H1 (cell line): ENCODE data around the gene HKDC1. TPM values are rescaled to one million over a fixed set of nuclear protein-coding genes. Genes with fewer than 3 reads are reported as not detected.

Source experiments
- CTCF ChIA-PET: fragments of 300-600 bp; sonication (Branson Sonifier 250); formaldehyde crosslinking; loops from one replicate; lab custom pipeline; 2021; ENCODE audit not compliant: partially characterized antibody; lab: Charles Lee
- POLR2A ChIA-PET: fragments of 300-600 bp; sonication (Branson Sonifier 250); formaldehyde crosslinking; loops from one replicate; lab custom pipeline; 2021; ENCODE audit warnings: inconsistent platforms; ENCODE audit not compliant: partially characterized antibody; lab: Charles Lee
- DNase-seq, 2 experiments: peaks; one replicate each; pipeline versions ENCODE4 v3.0.0 to v3.0.0-alpha.2; 2010 to 2022; ENCODE audit warnings: low spot score in 2 of 2, low read depth in 1 of 2, mixed read lengths in 1 of 2
- FAIRE-seq: peaks from 2 replicates; lab custom pipeline; 2011; peaks lifted over from hg19 to GRCh38; lab: Jason Lieb, UNC
- H2AFZ ChIP-seq: 2 replicates; pipeline ENCODE4 v1.8.1; 2012; ENCODE audit warnings: low read length, inconsistent platforms
- H2AK5ac ChIP-seq: 2 replicates; pipeline ENCODE4 v1.6.1; 2013; ENCODE audit warnings: low read depth, low read length
- H2BK120ac ChIP-seq: replicated peaks from 2 replicates; pipeline ENCODE3; 2013; ENCODE audit warnings: low read depth, low read length, inconsistent platforms
- H2BK12ac ChIP-seq: 2 replicates; pipeline ENCODE4 v1.6.1; 2013; ENCODE audit warnings: low read depth, low read length
- H2BK15ac ChIP-seq: 2 replicates; pipeline ENCODE4 v1.6.1; 2013; ENCODE audit warnings: low read length
- H2BK20ac ChIP-seq: 2 replicates; pipeline ENCODE4 v1.6.1; 2013; ENCODE audit warnings: low read length
- H2BK5ac ChIP-seq: 2 replicates; pipeline ENCODE4 v1.6.1; 2013; ENCODE audit warnings: low read depth, low read length
- H3K14ac ChIP-seq: 2 replicates; pipeline ENCODE4 v1.6.1; 2013; ENCODE audit warnings: inconsistent platforms; ENCODE audit not compliant: insufficient read length
- H3K18ac ChIP-seq: 2 replicates; pipeline ENCODE4 v1.6.1; 2013; ENCODE audit warnings: low read length; ENCODE audit errors: extremely low read depth
- H3K23ac ChIP-seq: 2 replicates; pipeline ENCODE4 v1.6.1; 2013; ENCODE audit warnings: inconsistent platforms; ENCODE audit not compliant: insufficient read length
- H3K23me2 ChIP-seq: 2 replicates; pipeline ENCODE4 v1.6.1; 2013; ENCODE audit warnings: low read depth, low read length
- H3K27ac ChIP-seq: 2 replicates; pipeline ENCODE4 v1.6.1; 2011; ENCODE audit warnings: low read depth, low read length, inconsistent platforms
- H3K27me3 ChIP-seq, 4 experiments: replicated peaks in 1 of 4; 1 replicate in 1 of 4; 2 replicates in 3 of 4; pipeline versions ENCODE4 v1.6.1 to v1.8.1; 2011 to 2013; ENCODE audit warnings: low read length in 3 of 4, mild to moderate bottlenecking in 3 of 4, inconsistent platforms in 2 of 4, mixed read lengths in 2 of 4, moderate library complexity in 1 of 4; ENCODE audit not compliant: control insufficient read depth in 3 of 4, insufficient read depth in 3 of 4; ENCODE audit errors: extremely low read depth in 1 of 4
- H3K36me3 ChIP-seq, 4 experiments: 2 replicates each; pipeline versions ENCODE4 v1.6.1 to v1.8.1; 2011 to 2013; ENCODE audit warnings: mild to moderate bottlenecking in 4 of 4, low read length in 3 of 4, moderate library complexity in 2 of 4, control low read depth in 1 of 4, inconsistent platforms in 1 of 4; ENCODE audit not compliant: insufficient read depth in 4 of 4, control insufficient read depth in 2 of 4
- H3K4ac ChIP-seq: replicated peaks from 2 replicates; pipeline ENCODE3; 2013; ENCODE audit warnings: low read length, low read depth, mixed read lengths, inconsistent platforms; ENCODE audit not compliant: insufficient read length
- H3K4me1 ChIP-seq, 4 experiments: replicated peaks in 1 of 4; 1 replicate in 1 of 4; 2 replicates in 3 of 4; pipeline versions ENCODE4 v1.6.1 to v1.8.1; 2011 to 2013; ENCODE audit warnings: low read length in 3 of 4, inconsistent platforms in 2 of 4, mixed read lengths in 1 of 4; ENCODE audit not compliant: insufficient read depth in 4 of 4, control insufficient read depth in 3 of 4
- H3K4me2 ChIP-seq, 2 experiments: 2 replicates each; pipeline versions ENCODE4 v1.6.1 to v1.8.1; 2011 to 2013; ENCODE audit warnings: low read depth in 2 of 2, low read length in 2 of 2, control low read depth in 1 of 2, inconsistent platforms in 1 of 2, mild to moderate bottlenecking in 1 of 2; ENCODE audit not compliant: insufficient read depth in 1 of 2
- H3K4me3 ChIP-seq, 4 experiments: fragments of 200-600, 300-600 bp in 1 of 4; sonication (generic), shearing (Covaris generic), sonication (Bioruptor Twin) in 1 of 4; 2 replicates each; pipeline versions ENCODE4 v1.5.1 to v1.8.1; 2011 to 2016; ENCODE audit warnings: low read length in 4 of 4, low read depth in 3 of 4, control low read depth in 2 of 4, inconsistent platforms in 2 of 4, mild to moderate bottlenecking in 2 of 4, mixed read lengths in 1 of 4, moderate library complexity in 1 of 4; ENCODE audit not compliant: insufficient read depth in 2 of 4; ENCODE audit errors: extremely low read depth in 1 of 4
- H3K56ac ChIP-seq: replicated peaks from 2 replicates; pipeline ENCODE3; 2013; ENCODE audit warnings: low read depth, mild to moderate bottlenecking, mixed read lengths, low read length, inconsistent platforms; ENCODE audit not compliant: insufficient read length
- H3K79me1 ChIP-seq: 2 replicates; pipeline ENCODE4 v1.6.1; 2013; ENCODE audit warnings: low read depth, low read length, control low read depth
- H3K79me2 ChIP-seq, 2 experiments: 2 replicates each; pipeline versions ENCODE4 v1.6.1 to v1.8.1; 2012 to 2013; ENCODE audit warnings: low read length in 2 of 2, mild to moderate bottlenecking in 2 of 2, inconsistent platforms in 1 of 2; ENCODE audit not compliant: insufficient read depth in 2 of 2, control insufficient read depth in 1 of 2
- H3K9ac ChIP-seq, 4 experiments: replicated peaks in 1 of 4; 1 replicate in 1 of 4; 2 replicates in 3 of 4; pipeline versions ENCODE4 v1.6.1 to v1.8.1; 2011 to 2013; ENCODE audit warnings: low read depth in 3 of 4, low read length in 3 of 4, control low read depth in 2 of 4, mild to moderate bottlenecking in 2 of 4, moderate library complexity in 2 of 4, inconsistent platforms in 1 of 4; ENCODE audit errors: extremely low read depth in 1 of 4
- H3K9me3 ChIP-seq, 2 experiments: 2 replicates each; pipeline versions ENCODE4 v1.6.1 to v1.8.1; 2012 to 2013; ENCODE audit warnings: mild to moderate bottlenecking in 2 of 2, moderate library complexity in 2 of 2, control low read depth in 1 of 2, inconsistent platforms in 1 of 2, low read depth in 1 of 2, low read length in 1 of 2, mixed read lengths in 1 of 2; ENCODE audit not compliant: insufficient read depth in 2 of 2
- H4K20me1 ChIP-seq, 2 experiments: replicated peaks in 1 of 2; 2 replicates each; pipeline versions ENCODE3 to v1.8.1; 2011 to 2013; ENCODE audit warnings: inconsistent platforms in 2 of 2, low read length in 2 of 2, mild to moderate bottlenecking in 1 of 2; ENCODE audit not compliant: insufficient read depth in 2 of 2, control insufficient read depth in 1 of 2
- H4K5ac ChIP-seq: 2 replicates; pipeline ENCODE4 v1.6.1; 2013; ENCODE audit warnings: low read length, low read depth, mixed read lengths, inconsistent platforms; ENCODE audit not compliant: insufficient read length
- H4K8ac ChIP-seq: 2 replicates; pipeline ENCODE4 v1.8.0; 2013; ENCODE audit warnings: mild to moderate bottlenecking, moderate library complexity, low read length, inconsistent platforms; ENCODE audit not compliant: insufficient read depth; ENCODE audit errors: extremely low read depth
- H4K91ac ChIP-seq: replicated peaks from 2 replicates; pipeline ENCODE3; 2013; ENCODE audit warnings: low read length, mixed read lengths, inconsistent platforms; ENCODE audit not compliant: insufficient read length
- EGR1 ChIP-seq: IDR thresholded peaks from 2 replicates; pipeline ENCODE4 v1.6.1; 2011; ENCODE audit warnings: low read depth, low read length, borderline replicate concordance
- GABPA ChIP-seq: IDR thresholded peaks from 2 replicates; pipeline ENCODE4 v1.6.1; 2011; ENCODE audit warnings: mild to moderate bottlenecking, low read length, moderate library complexity, borderline replicate concordance; ENCODE audit not compliant: insufficient read depth
- GTF2F1 ChIP-seq: IDR thresholded peaks from 2 replicates; pipeline ENCODE4 v1.6.1; 2012; ENCODE audit warnings: low read depth, low read length, improper control_type of control experiment, borderline replicate concordance
- KDM4A ChIP-seq: IDR thresholded peaks from one replicate; pipeline ENCODE4 v1.7.1; 2012; ENCODE audit warnings: low read depth, mild to moderate bottlenecking, moderate library complexity, low read length, inconsistent platforms; ENCODE audit not compliant: severe bottlenecking
- POLR2AphosphoS5 ChIP-seq: IDR thresholded peaks from 2 replicates; pipeline ENCODE4 v1.6.1; 2011; ENCODE audit warnings: low read depth, low read length
- SIN3A ChIP-seq, 2 experiments: IDR thresholded peaks in 1 of 2; conservative IDR thresholded peaks in 1 of 2; 2 replicates each; pipeline ENCODE4 v1.6.1; 2011 to 2012; ENCODE audit warnings: low read length in 2 of 2, improper control_type of control experiment in 1 of 2, low read depth in 1 of 2, mild to moderate bottlenecking in 1 of 2
- SP1 ChIP-seq: IDR thresholded peaks from 2 replicates; pipeline ENCODE4 v1.6.1; 2011; ENCODE audit warnings: low read depth, low read length
- SP4 ChIP-seq: IDR thresholded peaks from 2 replicates; pipeline ENCODE4 v1.6.1; 2012; ENCODE audit warnings: low read length, inconsistent platforms
- TEAD4 ChIP-seq: IDR thresholded peaks from 2 replicates; pipeline ENCODE4 v1.6.1; 2012; ENCODE audit warnings: low read depth, low read length, inconsistent platforms, mixed read lengths
- WGBS, 2 experiments: shearing (Covaris generic) in 1 of 2; methylation state at CpG; one replicate each; pipeline versions ENCODE4 v1.1.6 to v1.1.7; 2013 to 2015; ENCODE audit warnings: low lambda C conversion rate in 2 of 2, mixed read lengths in 2 of 2, inconsistent platforms in 1 of 2, low coverage in 1 of 2, missing lambda C conversion rate in 1 of 2; ENCODE audit not compliant: insufficient replicate concordance in 2 of 2, insufficient coverage in 1 of 2, insufficient read length in 1 of 2; ENCODE audit errors: extremely low coverage in 1 of 2, missing lambda C conversion rate in 1 of 2; 5-methylcytosine and 5-hydroxymethylcytosine counted together
- polyA plus RNA-seq, 7 experiments: library from polyadenylated mRNA; depleted of rRNA in 3 of 7; stranded (reverse) in 5 of 7; unstranded in 2 of 7; fragments of >200 nt in 5 of 7; fragments of 200-250 nt in 2 of 7; gene quantifications; 1 replicate in 5 of 7; 2 replicates in 1 of 7; 4 replicates in 1 of 7; pipeline versions ENCODE4 v1.2.1 to v1.2.3, GENCODE V29; 2011 to 2013; ENCODE audit warnings: missing spikeins in 2 of 7, mixed read lengths in 2 of 7
- total RNA-seq: library from RNA; stranded (reverse); fragmentation: NEBNext Ultra II Directional; extraction: Animal tissue kit (Norgen Biotek cat#: 25700); gene quantifications from 2 replicates; pipeline ENCODE4 v1.2.1, GENCODE V29; 2021

The HKDC1 gene
- total and polyA plus RNA-seq, 2 of the 8 experiments (the other 6 are each of a cell fraction or from before 2014, with no cell fraction given) = 0.12 to 0.78 TPM

- H4K20me1 ChIP-seq = peaks cover 4 to 11% of the 10 kb centered on the region in 2 experiments
- DNase-seq (no peak), FAIRE-seq (no peak)
- peak overlapping the region; percentile 93; the same call in 1 of the 2 replicates for H2BK12ac ChIP-seq
- no peak overlapping the region for H3K4me2 ChIP-seq
- no peak overlapping the region for H3K4me3 ChIP-seq
- no peak overlapping the region for H3K27ac ChIP-seq
- 0 out of 2 replicates have a peak overlapping the region, but pooled peaks have one; percentile 54 for H3K18ac ChIP-seq
- POLR2A ChIA-PET = interaction anchor here (1.8 kb wide), 1 partner anchor 17 kb away, joined by 7 read pairs; no protein-coding TSS in a partner anchor
- peaks cover 17 to 31% (median 18%) of the 10 kb centered on the region in 4 experiments for H3K4me1 ChIP-seq
- H3K27me3 ChIP-seq = no peaks in the 10 kb centered on the region
- no peak overlapping the region for H3K23ac ChIP-seq
- H2BK120ac ChIP-seq = no peak overlapping the region
- H3K9ac ChIP-seq = no peak overlapping the region
- 0 out of 2 replicates have a peak, but pooled peaks cover 5% of the 10 kb centered on the region for H3K79me1 ChIP-seq
- CTCF ChIA-PET = interaction anchor here (0.8 to 2.5 kb wide), 6 partner anchors 9 to 75 kb away, joined by 3 to 5 read pairs (median 3); no protein-coding TSS in a partner anchor
- peaks cover 9% of the 10 kb centered on the region for H3K23me2 ChIP-seq
- H2BK5ac ChIP-seq = peak overlapping the region; percentile 72
- peak overlapping the region; percentile 98; the same call in 1 of the 2 replicates for H2BK15ac ChIP-seq
- H3K14ac ChIP-seq = no peak overlapping the region
- H3K4ac ChIP-seq = peak overlapping the region; percentile 25
- H2AK5ac ChIP-seq = peak overlapping the region; percentile 42; the same call in 1 of the 2 replicates
- no peak overlapping the region for H2AFZ ChIP-seq
- no peak overlapping the region for H4K8ac ChIP-seq
- H4K91ac ChIP-seq = peak overlapping the region; percentile 93
- H2BK20ac ChIP-seq = peak overlapping the region; percentile 92; the same call in 1 of the 2 replicates
- no peaks in the 10 kb centered on the region for H3K9me3 ChIP-seq
- 96% methylated on average over 6 of the region's 6 CpGs; no CpG with 5 or more reads in 1 of the 2 experiments for WGBS, 2 experiments
- H4K5ac ChIP-seq = no peak overlapping the region
- peaks cover 16 to 19% of the 10 kb centered on the region in 2 experiments for H3K79me2 ChIP-seq
- no peak overlapping the region for H3K56ac ChIP-seq
- H3K36me3 ChIP-seq = no peaks in the 10 kb centered on the region
- no peak for TF ChIP-seq EGR1
- TF ChIP-seq POLR2AphosphoS5 = no peak
- TF ChIP-seq SP4 = no peak
- TF ChIP-seq GABPA = no peak
- TF ChIP-seq SP1 = no peak
- TF ChIP-seq KDM4A = no peak
- TF ChIP-seq SIN3A (conservative IDR thresholded peaks at IDR 0.05 in 1 of 2, IDR thresholded peaks at IDR 0.05 in 1 of 2; ENCODE audit: low read depth in 1 of 2, low read length in 2 of 2) = no peak
- no peak for TF ChIP-seq TEAD4
- TF ChIP-seq GTF2F1 = no peak
Observed at GRCh38 chr10:69315610-69316312, 95.6 kb downstream of the HKDC1 start.
